Esophagus squamous epithelium (tissue), 5 donors: ENCODE measurements around the gene ABLIM2. TPM values are rescaled to one million over a fixed set of nuclear protein-coding genes. Genes with fewer than 3 reads are reported as not detected.

ENCODE experiments used
- DNase-seq: peaks from one replicate; lab custom pipeline; 2025; lab: John Stamatoyannopoulos, UW
- H3K27ac ChIP-seq, 4 donors: fragments of 200-600 bp; sonication (generic); one replicate each; pipeline ENCODE4 v1.5.1; 2016 to 2019; ENCODE audit warnings: mild to moderate bottlenecking in 1 of 4
- H3K27me3 ChIP-seq, 4 donors: fragments of 200-600 bp; sonication (generic); 1 replicate in 3 of 4; 2 replicates in 1 of 4; pipeline versions ENCODE4 v1.5.1 to v1.6.0; 2017 to 2021; ENCODE audit warnings: antibody characterized with exemption in 1 of 4
- H3K36me3 ChIP-seq, 3 donors: fragments of 200-600 bp; sonication (generic); one replicate each; pipeline ENCODE4 v1.5.1; 2016 to 2019
- H3K4me1 ChIP-seq, 3 donors: fragments of 200-600 bp; sonication (generic); one replicate each; pipeline ENCODE4 v1.5.1; 2017 to 2019
- H3K4me3 ChIP-seq, 4 donors: fragments of 200-600 bp; sonication (generic); 1 replicate in 3 of 4; 2 replicates in 1 of 4; pipeline ENCODE4 v1.5.1; 2016 to 2019; ENCODE audit warnings: mild to moderate bottlenecking in 2 of 4, moderate library complexity in 1 of 4
- H3K9me3 ChIP-seq, 3 donors: fragments of 200-600 bp; sonication (generic); one replicate each; pipeline ENCODE4 v1.5.1; 2016 to 2019
- POLR2A ChIP-seq, 4 donors: fragments of 450-650 bp; IDR thresholded peaks; one replicate each; pipeline ENCODE4 v1.6.1; 2017; ENCODE audit warnings: antibody characterized with exemption in 4 of 4, mild to moderate bottlenecking in 4 of 4, moderate library complexity in 3 of 4
- WGBS, 2 donors: methylation state at CpG; one replicate each; pipeline ENCODE4 v1.1.5; 2018; 5-methylcytosine and 5-hydroxymethylcytosine counted together
- intact Hi-C: fragments of 100-400 bp; cut with DNase I; formaldehyde crosslinking; loops from one replicate; pipeline ENCODE4 v1.15.0; 2022
- total RNA-seq, 4 donors: library from RNA; depleted of rRNA; stranded (reverse); fragments of >200 nt; gene quantifications; one replicate each; pipeline ENCODE4 v1.1.0, GENCODE V29; 2016
- TF ChIP-seq, protein P1 (sequence below), 6 experiments: fragments of 450-650 bp in 4 of 6; fragments of 200-600 bp in 2 of 6; sonication (generic) in 2 of 6; IDR thresholded peaks; one replicate each; pipeline ENCODE4 v1.5.1; 2016 to 2019; ENCODE audit warnings: antibody characterized with exemption in 6 of 6, mild to moderate bottlenecking in 4 of 6, moderate library complexity in 4 of 6
- donor health status: DM: yes; HTN: yes; CAD: no.

ABLIM2 gene
- total RNA-seq, 4 donors from 2014 or later: 13.5 to 26.7 (median 15.7) TPM

DNA sequence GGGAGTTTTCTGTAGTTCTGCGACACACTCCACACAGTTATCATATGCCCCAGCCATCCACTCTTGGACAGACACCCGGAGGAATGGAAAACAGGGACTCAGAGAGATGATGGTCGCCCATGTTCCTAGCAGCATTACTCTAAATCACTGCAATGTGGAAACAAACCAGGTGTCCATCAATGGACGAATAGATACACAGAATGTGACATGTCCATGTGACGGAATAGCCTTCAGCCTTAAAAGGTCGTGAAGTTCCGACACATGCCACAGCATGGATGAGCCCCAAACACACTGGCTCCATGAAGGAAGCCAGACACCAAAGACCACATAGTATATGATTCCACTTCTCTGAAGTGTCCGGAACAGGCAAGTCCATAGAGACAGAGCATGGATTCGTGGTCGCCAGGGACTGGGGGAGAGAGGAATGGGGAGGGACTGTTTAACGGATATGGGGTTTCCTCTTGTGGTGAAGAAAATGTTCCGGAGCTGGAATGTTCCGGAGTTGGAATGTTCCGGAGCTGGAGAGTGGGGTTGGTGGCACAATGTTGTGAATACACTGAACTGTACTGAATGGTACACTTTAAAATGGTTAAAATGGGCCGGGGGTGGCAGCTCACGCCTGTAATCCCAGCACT is 190.2 kb downstream of the ABLIM2 start:
- H3K4me3 ChIP-seq: no peak overlapping the region
- no peak for DNase-seq
- 74 to 76% methylated on average over 12 to 16 of the region's 16 CpGs for WGBS, 2 donors
- intact Hi-C loops: no loop called here
- H3K36me3 ChIP-seq: no peaks in the 10 kb centered on the region
- no peaks in the 10 kb centered on the region for H3K9me3 ChIP-seq
- peaks cover 45 to 89% (median 61%) of the 10 kb centered on the region in 3 donors for H3K4me1 ChIP-seq
- H3K27me3 ChIP-seq: no peaks in the 10 kb centered on the region
- H3K27ac ChIP-seq: peak overlapping the region; percentile 23 to 93 (median 80)
- no peak for TF ChIP-seq POLR2A (IDR thresholded peaks at IDR 0.05)
- TF ChIP-seq, protein P1, sequence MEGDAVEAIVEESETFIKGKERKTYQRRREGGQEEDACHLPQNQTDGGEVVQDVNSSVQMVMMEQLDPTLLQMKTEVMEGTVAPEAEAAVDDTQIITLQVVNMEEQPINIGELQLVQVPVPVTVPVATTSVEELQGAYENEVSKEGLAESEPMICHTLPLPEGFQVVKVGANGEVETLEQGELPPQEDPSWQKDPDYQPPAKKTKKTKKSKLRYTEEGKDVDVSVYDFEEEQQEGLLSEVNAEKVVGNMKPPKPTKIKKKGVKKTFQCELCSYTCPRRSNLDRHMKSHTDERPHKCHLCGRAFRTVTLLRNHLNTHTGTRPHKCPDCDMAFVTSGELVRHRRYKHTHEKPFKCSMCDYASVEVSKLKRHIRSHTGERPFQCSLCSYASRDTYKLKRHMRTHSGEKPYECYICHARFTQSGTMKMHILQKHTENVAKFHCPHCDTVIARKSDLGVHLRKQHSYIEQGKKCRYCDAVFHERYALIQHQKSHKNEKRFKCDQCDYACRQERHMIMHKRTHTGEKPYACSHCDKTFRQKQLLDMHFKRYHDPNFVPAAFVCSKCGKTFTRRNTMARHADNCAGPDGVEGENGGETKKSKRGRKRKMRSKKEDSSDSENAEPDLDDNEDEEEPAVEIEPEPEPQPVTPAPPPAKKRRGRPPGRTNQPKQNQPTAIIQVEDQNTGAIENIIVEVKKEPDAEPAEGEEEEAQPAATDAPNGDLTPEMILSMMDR (IDR thresholded peaks at IDR 0.05): no peak

DNA sequence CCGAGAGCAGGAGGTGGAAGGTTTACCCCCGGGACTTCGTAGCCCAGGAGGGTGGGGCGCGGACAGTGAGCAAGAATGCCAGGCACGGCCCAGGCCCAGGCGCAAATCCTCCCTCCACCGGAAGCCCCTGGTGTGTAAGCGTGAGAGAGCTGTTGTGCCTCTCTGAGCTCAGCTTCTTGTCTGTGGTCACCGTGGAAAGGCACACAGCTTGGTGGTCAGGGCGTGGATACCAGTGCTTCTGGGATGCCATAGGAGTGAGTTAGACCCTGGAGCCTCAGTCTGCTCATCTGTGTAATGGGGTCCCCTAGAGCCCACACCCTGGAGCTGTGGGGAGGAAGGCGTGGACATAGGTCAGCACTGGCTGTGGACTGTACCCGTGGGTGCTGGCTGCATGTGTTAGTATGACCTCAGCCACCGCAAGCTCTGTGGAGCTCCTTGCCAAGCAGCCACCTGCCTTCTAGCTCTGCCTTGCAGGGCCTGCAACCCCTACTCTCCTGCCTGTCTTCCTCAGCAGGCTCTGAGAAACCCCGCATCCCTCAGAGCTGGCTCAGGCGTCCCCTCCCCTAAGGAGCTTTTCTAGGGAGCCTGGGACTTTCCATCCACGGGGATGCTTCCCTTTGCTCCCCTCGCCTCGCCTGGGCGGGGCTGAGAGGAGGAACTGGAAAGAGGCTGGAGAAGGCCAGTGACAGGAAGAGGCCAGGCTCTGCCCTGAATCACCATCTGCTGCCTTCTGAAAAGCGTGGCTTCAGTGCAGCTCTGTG is 190.9 kb downstream of the ABLIM2 start:
- H3K4me1 ChIP-seq: peaks cover 45 to 89% (median 54%) of the 10 kb centered on the region in 3 donors
- H3K27me3 ChIP-seq: no peaks in the 10 kb centered on the region
- intact Hi-C loops: no loop called here
- H3K27ac ChIP-seq: peak overlapping the region; percentile 23 to 93 (median 80)
- no peak for DNase-seq
- H3K9me3 ChIP-seq: no peaks in the 10 kb centered on the region
- no peaks in the 10 kb centered on the region for H3K36me3 ChIP-seq
- TF ChIP-seq, protein P1 (IDR thresholded peaks at IDR 0.05): no peak
- no peak for TF ChIP-seq POLR2A (IDR thresholded peaks at IDR 0.05)
- no peak overlapping the region for H3K4me3 ChIP-seq
- 66 to 72% methylated on average over 14 to 16 of the region's 21 CpGs for WGBS, 2 donors

DNA sequence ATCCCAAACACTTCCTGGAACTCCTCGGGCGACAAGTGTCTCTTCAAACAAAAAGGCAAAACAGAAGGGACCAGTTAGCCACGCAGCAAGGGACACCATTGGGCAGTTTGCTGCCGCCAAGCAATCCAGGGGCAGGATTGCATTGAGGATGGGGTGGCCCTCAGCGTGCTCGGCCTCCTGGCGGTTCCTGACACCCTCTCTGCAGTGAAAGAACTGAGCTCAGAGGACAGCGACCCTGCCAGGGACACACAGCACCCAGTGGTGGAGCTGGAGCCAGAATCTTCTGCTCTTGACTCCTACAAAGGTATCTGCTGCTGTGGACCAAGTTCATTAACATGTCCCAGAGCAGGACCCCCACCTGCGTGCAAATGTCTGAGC is 191.6 kb downstream of the ABLIM2 start:
- intact Hi-C loops: no loop called here
- Histone ChIP-seq H3K4me3 (no peak overlapping the region), H3K9me3 (no peaks in the 10 kb centered on the region), H3K4me1 (peaks cover 38 to 85% (median 48%) of the 10 kb centered on the region in 3 donors), H3K27ac (peak overlapping the region in 2 of 4 donors; percentile 23 to 93), H3K27me3 (no peaks in the 10 kb centered on the region), H3K36me3 (no peaks in the 10 kb centered on the region)
- DNase-seq: no peak
- 96% methylated on average over 5 of the region's 9 CpGs; no CpG with 5 or more reads in 1 of the 2 donors for WGBS, 2 donors
- TF ChIP-seq, protein P1 (IDR thresholded peaks at IDR 0.05): no peak
- no peak for TF ChIP-seq POLR2A (IDR thresholded peaks at IDR 0.05)

DNA sequence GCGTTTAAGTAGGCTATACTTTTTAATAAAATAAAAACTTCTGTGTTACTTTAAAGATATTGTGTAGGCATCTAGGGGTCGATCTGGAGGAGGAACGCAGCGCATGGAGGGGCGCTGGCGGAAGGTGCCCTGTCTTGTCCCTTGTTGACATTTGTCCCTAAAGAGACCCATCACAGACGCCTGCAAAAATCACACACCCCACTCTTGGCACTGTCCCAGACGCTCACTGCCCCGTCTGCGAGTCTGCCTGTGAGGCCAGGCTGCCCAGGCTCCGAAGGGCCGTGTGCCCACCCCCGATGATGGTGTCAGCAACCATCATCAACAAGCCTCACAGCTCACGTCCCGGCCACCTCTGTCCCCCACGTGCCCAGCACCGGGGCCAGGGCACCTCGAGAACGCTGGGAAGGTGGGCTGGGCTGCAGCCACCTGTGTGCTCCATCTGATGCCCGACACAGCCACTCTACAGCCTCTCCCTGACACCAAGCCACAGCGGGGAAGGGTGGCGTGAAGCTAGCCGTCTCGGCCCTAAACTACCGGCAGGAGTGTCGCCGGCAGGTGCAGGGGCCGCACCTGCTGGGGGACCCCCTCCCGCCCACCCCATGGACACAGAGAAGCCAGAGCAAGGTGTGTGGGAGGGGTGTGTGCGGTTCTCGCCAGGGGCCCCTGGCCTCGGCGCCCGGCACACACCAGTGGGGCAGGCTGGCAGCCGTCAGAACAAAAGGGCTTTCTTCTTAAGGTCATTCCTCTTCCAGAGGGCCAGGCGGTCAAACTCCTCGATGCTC is 192.1 kb downstream of the ABLIM2 start:
- DNase-seq: no peak
- peak overlapping the region in 1 of 4 donors; percentile 79 for H3K27ac ChIP-seq
- peaks cover 33 to 85% (median 45%) of the 10 kb centered on the region in 3 donors for H3K4me1 ChIP-seq
- H3K9me3 ChIP-seq: no peaks in the 10 kb centered on the region
- TF ChIP-seq, protein P1 (IDR thresholded peaks at IDR 0.05): no peak
- TF ChIP-seq POLR2A (IDR thresholded peaks at IDR 0.05): no peak
- H3K4me3 ChIP-seq: no peak overlapping the region
- intact Hi-C loops: no loop called here
- H3K36me3 ChIP-seq: no peaks in the 10 kb centered on the region
- no peaks in the 10 kb centered on the region for H3K27me3 ChIP-seq
- 77 to 86% methylated on average over 11 to 15 of the region's 37 CpGs for WGBS, 2 donors
